Activated T-helper 1 cell treated with Interleukin-2 at 50 U/mL for 16 hours (primary cell): ENCODE data around the gene COPG2.
"Not testable (repeated sequence)": the region's sequence is repeated elsewhere in the genome, so short reads cannot be mapped to it uniquely, and the experiment has no call there.

Experiments used
- DNase-seq: peaks from one replicate; pipeline ENCODE4 v3.0.0-alpha.2; 2020; ENCODE audit warnings: low read depth

The COPG2 gene, protein sequence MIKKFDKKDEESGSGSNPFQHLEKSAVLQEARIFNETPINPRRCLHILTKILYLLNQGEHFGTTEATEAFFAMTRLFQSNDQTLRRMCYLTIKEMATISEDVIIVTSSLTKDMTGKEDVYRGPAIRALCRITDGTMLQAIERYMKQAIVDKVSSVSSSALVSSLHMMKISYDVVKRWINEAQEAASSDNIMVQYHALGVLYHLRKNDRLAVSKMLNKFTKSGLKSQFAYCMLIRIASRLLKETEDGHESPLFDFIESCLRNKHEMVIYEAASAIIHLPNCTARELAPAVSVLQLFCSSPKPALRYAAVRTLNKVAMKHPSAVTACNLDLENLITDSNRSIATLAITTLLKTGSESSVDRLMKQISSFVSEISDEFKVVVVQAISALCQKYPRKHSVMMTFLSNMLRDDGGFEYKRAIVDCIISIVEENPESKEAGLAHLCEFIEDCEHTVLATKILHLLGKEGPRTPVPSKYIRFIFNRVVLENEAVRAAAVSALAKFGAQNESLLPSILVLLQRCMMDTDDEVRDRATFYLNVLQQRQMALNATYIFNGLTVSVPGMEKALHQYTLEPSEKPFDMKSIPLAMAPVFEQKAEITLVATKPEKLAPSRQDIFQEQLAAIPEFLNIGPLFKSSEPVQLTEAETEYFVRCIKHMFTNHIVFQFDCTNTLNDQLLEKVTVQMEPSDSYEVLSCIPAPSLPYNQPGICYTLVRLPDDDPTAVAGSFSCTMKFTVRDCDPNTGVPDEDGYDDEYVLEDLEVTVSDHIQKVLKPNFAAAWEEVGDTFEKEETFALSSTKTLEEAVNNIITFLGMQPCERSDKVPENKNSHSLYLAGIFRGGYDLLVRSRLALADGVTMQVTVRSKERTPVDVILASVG

DNA sequence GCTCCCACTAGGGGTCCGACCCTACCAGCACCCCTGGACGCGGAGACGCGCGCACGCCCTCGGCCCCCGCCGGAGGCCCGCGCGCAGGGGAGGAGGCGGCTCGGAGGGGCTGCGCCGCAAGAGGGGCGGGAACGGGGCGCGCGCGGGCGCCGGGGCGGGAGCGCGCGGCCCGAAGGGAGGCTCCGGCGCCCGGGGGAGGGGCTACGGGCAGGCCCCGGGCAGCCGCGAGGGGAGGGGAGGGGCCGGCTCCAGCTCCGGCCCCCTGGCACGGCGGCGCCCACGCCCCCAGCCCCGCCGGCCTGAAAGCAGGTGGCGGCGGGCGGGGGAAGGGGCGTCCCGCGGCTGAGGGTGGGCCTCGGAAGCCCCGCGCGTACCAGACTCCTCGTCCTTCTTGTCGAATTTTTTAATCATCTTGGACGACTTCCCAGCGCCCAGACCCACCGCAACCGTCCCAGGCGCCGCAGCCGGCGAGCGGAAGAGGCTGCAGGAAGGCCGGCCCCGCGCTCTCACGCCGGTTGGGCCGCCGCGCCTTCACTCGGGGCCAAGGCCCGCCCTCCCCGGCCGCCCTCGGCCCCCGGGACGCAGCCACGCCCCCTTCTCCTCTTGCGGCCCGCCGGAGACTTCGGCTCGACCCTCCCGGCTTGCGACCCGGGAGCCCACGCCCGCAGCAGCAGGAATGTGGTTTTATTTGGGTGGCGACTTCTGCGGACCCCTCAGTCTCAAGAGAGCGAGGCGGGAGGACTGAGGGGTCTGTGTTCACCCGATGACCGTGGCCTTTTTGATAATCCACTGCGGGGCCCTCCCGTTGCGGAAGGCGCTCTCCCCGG, at the start of gene COPG2:
COPG2 (minus strand) TSS at position 491 of the 827 bp plus-strand sequence; CDS start at position 411, 80 bp downstream.
- DNase-seq = peak; percentile 63

DNA sequence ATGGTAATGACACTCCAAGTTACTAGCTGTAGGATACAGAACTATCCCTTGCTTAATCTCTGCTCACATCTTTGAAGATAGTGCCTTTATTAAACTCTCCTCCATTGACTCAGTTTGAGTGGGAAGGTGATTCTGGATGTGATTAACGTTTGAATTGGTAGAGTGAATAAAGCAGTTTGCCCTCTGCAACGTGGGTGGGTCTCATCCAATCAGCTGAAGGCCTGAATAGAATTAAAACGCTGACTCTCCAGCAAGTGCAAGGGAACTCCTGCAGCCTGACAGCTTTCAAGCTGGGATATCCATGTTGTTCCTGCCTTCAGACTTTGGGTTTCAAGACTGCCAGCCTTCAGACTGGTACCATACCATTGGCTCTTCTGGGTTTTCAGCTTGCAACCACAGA, 43.9 kb upstream of the COPG2 start:
- no peak for DNase-seq

DNA sequence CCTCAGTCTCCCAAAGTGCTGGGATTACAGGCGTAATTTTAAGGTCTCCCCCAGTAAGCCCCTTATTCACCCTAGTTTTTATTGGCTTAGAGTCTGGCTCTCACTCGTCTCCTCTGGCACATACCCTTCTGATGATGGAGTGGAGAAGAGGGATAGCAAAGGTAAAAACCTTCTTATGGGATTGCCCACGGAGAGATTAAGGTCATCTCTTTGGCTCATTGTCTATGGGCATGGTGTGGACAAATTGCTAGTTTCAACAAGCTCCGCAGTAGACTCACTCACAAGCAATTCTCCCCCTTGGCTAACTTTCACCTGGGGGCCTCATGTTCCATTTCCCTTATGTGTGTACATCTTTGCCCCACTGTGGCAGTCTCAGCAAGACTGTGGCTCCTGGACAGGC, 40.2 kb upstream of the COPG2 start:
- no peak for DNase-seq

DNA sequence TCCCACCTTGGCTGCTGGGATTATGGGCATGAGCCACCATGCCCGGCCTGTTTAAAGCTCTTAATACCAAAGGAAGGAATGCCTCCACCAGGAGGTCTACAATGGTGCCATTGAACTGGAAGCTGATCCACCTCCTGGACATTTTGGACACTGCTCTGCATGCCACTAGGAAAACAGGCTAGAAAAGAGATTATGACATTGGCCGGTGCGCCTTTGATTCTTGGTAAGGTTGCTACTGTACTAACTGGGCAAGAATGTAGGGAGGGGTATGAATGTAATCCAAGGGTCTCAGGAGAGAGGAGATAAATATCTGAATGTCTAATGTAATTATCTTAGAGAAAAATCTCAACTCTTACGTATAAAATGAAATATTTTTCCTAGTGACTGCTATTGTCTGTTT, 39.5 kb upstream of the COPG2 start:
- DNase-seq = no peak

DNA sequence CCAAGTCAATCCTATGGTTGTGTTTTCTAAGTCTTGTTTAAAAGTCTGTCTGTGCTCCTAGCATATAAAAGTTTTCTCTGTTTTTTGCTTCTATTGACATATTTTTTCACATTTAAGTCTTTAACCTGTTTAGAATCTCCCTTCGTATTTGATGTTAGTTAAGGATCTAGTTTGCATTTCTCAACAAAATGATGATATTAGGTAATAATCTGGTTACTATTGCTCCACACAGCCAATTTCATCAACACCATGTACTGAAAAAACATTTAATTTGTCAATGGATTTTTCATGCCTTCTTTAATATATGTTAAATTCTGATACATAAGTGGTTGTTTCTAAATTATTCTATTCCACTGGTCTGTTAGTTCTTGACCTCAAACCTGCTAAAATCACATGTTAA, 35.3 kb upstream of the COPG2 start:
- DNase-seq = no peak

DNA sequence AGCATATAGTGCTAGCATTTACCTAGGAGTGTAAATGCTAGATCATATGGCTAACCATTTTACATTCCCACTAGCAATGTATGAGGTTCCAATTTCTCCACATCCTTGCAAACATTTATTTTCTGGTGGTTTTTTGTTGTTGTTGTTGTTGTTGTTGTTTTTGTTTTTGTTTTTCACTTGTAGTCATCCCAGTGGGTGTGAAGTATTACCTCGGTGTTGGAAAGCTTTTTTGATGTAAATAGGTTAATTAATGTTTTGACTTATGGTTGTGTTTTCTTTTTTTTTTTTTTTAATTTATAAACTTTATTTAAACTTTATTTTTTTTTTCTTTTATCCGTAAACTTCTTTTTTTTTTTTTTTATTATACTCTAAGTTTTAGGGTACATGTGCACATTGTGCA, 33.1 kb upstream of the COPG2 start:
- no peak for DNase-seq

DNA sequence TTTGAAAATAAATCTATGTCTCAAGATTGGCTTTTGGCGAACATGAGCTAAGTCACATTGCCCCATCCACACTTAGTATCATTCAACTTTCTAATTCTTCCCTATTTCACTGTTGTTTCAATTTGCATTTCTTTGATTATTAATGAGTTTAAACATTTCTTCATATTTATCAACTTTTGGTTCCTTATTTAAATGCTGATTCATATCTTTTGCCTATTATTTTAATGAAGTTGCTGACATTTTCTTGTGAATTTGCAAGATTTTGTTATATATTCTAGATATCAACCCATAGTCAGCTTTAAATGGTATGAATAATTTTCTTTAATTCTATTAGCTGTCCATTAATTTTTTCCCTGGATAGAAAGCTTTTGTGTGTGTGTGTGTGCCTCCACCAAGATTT, 32.2 kb upstream of the COPG2 start:
- DNase-seq = no peak

DNA sequence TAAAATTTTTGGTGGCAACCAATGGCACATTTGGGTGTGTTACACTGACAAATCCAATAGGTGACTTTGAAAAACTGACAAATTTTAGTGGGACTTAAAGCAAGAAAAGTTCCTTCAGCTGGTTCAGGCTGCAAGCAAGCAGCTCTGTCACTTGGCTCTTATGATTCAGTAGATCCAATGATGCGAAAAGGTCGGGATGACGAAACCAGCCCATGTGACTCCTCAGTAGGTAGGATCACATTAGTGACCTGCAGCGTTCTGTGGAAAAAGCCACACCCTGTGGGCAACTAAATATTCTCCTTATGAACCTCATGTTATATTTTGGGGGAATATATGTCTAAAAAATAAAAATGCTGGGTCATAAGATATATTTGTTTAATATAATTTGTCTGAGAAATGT, 31.1 kb upstream of the COPG2 start:
- DNase-seq = no peak

DNA sequence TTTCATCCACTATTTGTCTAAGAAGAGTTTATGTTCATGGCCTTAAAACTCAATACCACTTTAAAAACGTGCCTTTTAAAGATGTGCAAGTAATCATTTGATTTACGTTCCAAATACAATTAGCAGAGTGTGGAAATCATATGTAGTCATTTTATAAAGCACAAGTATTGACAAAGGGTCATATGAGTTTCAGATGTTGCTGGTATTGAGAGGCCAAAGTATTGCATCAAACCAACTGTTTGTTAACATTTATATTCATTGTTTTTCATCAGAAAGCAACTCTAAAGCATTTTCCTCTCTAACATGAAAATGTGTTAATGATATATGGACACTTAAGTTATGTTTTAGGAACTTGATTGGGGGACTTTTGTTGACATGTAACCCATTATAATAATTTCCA, 29.3 kb upstream of the COPG2 start:
- DNase-seq = no peak

DNA sequence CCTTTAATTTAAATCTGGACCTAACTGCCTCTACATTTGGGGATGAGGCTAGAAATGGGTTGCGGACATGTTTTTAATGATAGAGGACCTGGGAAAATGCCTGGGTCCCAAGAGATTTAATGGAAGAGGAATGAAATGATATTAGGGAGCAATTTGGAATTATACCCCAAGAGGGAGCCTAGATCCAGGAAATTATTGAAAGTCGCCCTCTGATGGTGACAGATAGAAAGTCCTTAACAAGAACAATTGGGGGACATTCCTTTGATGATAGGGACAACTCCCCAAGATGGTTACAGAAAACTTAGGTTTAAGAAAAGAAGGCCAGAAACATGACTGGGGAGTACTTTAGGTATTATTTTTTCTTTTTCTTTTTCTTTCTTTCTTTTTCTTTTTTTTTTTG, 27.3 kb upstream of the COPG2 start:
- DNase-seq = no peak

DNA sequence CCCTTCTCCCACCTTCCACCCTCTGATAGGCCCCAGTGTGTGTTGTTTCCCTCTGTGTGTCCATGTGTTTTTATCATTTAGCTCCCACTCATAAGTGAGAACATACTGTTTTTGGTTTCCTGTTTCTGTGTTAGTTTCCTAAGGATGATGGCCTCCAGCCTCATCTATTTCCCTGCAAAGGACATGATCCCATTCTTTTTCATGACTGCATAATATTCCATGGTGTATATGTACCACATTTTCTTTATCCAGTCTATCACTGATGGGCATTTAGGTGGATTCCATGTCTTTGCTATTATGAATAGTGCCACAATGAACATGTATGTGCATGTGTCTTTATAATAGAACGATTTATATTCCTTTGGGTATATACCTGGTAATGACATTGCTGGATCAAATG, 23.8 kb upstream of the COPG2 start:
- not testable (repeated sequence) for DNase-seq

DNA sequence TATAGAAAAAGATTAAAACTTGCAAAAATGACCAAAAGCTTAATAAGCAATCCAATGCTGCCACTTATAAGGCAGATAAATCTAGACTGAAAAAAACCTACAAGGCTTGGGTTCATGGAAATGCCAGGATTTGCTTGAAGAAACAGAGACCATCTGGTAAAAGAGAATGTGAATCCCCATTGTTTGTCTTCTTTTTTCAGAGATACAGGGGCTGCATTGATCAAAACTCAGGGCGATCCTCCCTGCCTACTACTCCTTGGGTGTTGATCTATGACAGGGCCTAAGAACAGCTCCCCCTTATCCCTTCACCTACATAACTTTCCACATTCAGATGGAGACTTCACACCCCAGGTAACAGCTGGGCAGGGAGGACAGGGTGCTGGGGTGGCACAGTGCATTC, 21.1 kb upstream of the COPG2 start:
- DNase-seq = no peak

DNA sequence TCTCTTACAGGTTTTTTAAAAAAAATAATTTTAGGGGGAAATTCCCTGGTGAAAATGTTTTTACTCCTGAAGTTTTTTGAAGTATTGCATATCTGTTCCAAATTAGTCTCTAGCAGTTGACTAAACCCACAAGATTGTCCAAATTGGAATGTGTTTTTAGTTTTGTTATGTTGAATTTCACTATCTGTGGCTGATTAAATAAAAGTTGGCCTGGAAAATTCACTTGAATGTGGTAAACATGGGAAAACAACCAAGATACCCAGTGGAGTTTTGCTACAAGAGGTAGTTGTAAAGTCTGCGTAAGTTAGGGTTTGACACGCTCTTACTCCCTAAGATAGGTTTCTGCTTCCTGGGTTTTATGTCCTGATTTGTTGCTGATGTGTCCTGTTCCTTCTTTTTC, 14.5 kb upstream of the COPG2 start:
- no peak for DNase-seq

DNA sequence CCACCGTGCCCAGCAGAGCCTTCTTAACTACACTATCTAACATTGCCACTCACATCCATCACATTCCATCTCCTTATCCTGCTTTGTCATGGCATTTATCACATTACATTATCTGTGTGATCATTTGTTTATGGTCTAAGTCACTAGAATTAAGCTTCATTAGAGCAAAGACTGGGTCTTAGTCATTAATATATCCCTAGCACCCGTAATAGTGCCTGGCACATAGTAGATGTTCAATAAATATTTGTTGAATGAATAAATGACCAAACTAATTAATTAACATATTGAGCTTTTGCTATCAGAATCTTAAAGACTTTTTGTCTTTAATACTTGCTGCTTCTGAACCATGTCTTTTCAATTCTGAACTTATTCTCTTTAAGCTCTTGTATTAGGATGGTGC, 5.9 kb upstream of the COPG2 start:
- DNase-seq = no peak

DNA sequence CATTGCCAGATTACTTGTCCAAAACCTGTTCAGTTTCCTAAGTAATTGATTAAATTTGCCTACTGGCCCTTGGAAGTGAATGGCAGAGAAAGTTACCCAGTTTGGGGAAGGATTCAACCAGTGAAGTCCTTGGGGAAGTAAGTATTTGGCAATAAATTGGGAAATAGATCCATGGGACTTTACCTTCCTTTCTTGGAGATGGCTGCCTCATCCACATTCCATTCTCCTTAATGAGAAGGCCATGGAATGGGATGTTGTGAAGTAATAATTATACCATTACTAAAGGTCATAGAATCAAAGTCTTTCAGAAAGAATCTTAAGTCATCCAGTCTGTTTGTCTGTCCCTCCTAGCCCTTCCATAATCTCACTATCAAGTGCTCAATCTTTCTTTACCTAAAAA, 4.5 kb upstream of the COPG2 start:
- DNase-seq = no peak

DNA sequence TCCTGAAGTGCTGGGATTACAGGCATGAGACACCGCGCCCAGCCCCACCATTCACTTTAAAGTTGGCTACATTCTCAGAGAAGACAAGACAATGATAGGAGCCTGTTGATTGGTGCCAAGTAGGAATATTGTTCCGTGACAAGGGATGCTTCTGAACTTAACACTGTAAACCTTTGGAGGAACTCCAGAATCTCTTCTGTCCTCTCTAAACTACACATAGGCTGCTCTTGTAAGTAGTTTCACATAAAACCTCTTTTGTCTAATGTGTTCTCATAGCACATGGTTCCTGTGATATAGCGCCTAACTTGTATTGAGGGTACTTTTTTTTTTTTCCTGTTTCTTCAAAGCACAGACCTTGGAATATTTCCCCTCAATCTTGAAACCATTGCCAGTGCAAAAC, 3.6 kb upstream of the COPG2 start:
- no peak for DNase-seq

DNA sequence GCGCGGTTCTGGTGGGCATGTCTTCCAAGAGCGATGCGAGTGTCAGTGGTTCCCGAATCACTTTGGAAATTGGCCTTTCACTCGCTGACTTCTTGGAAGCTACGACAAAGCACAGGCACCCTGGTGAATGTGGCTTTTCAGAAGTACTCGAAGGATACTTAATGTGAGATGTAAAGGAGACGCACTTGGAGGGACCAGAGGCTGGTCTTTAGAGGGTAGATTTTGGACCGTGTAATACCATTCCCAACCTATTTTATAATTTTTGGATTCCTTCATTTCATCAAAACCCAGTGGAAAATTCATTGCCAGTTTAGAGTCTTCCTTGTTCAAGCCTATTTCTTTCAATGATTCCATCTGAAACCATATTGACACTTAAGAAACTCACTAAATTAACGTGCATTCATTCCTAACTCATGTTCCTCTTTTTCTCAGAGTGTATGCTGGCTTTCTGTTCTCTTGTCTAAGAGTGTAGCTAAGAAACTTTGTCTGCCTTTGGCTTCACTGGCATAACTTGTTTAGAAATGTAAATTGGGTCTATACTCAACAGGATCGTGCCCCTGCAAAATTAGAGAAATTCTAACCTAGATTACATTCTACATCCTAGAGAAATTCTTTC, 645 bp upstream of the COPG2 start:
- DNase-seq = no peak

DNA sequence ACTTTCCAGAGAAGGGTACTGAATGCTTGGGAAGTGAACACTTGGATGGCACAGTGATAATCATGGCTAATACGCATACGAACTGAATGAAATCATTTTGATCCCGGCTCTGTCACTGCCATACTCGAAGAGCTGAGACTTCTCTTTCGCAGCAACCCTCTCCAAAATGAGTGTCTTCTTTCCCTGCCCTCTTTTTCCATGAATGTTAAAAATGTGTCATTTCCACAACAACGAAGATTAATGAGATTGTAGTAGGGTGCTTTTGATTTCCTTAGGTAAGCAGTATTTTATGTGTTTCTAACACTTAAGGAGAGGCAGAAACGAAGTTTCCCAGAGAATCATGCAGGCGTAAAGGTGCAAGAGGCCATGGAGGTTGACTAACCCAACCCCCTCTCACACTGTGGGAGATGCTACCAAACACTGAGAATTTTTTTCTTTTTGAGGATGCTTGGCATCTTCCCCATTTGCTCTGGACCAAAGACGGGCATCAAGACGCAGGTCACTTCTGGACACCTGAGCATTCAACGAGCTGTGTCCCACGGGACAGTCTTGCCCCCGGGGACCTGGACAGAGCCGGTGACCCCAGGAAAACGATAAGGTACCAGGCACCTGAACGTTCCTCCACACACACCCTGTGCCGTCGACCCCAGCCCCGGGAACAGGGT, 823 bp downstream of the COPG2 start:
- DNase-seq = no peak

DNA sequence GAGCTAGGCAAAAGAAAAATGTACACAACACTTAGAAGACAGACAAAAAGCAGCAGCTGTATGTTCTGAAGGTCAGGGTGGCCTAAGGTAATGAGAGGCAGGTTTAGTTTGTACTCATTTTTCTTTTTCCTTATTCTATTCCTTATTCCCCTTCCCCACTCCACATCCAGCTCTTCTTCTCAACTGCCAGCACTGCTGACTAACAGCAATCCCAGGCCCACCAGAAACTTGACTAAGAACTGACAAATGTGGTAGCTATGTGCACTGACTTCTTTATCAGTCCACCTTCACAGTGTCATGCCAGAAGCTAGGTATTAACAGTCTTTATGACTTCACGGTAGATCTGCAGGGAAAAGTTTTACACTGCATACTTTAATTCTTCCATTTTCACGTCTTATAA, 6.1 kb downstream of the COPG2 start:
- DNase-seq = no peak

DNA sequence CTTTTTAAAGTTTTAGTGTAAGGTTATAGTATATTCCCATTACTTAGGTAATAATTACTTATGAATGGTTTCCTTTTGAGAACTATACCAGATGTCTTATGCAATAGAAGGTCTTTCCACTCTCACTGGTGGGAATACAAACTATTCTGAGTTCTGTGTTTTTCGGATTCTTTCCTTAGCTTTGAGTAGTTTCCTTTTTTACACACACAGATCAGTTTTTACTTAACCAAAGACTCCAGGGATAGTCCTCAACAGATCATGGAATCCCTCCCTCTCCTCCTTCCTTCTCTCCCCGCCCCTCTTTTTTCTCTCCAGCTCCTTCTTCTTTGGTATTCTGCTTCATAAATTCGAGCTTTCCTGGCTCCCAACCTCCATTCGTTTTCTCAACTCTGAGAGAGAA, 13.3 kb downstream of the COPG2 start:
- no peak for DNase-seq

DNA sequence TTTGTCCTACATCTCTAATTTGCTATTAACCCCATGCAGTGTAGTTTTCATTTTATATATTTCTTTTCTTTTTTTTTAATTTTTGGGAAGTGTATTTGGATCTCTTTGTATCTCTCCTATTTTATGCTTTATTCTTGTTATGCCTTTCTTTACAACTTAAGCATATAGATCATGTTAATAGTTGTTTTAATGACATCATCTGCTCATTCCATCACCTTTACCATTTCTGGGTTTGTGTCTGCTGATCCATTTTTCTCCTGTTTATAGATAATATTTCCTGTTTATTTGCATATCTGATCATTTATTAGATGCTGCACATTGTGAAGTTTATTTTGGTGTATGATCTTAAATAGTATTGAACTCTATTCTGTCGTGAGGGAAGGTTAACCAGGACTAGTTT, 13.7 kb downstream of the COPG2 start:
- no peak for DNase-seq
